Mesenchymal stem cell (in vitro differentiated cells and primary cell): ENCODE data around the gene C20orf141.

ENCODE experiments used
- DNase-seq: peaks from one replicate; pipeline ENCODE4 v3.0.0-alpha.2; 2013
- H2AFZ ChIP-seq: one replicate; pipeline ENCODE4 v1.6.1; 2013; ENCODE audit warnings: low read depth, mild to moderate bottlenecking, control low read depth, inconsistent platforms, low read length, moderate library complexity
- H2AK5ac ChIP-seq: 2 replicates; pipeline ENCODE4 v1.6.1; 2013; ENCODE audit warnings: low read length, moderate library complexity, mild to moderate bottlenecking, inconsistent platforms; ENCODE audit not compliant: severe bottlenecking
- H2BK120ac ChIP-seq: one replicate; pipeline ENCODE4 v1.6.1; 2013; ENCODE audit warnings: low read depth, mild to moderate bottlenecking, inconsistent platforms, low read length, moderate library complexity
- H2BK12ac ChIP-seq, 2 experiments: one replicate each; pipeline ENCODE4 v1.6.1; 2013; ENCODE audit warnings: inconsistent platforms in 2 of 2, low read length in 2 of 2, mild to moderate bottlenecking in 2 of 2, moderate library complexity in 2 of 2, control low read depth in 1 of 2
- H2BK15ac ChIP-seq: one replicate; pipeline ENCODE4 v1.6.1; 2013; ENCODE audit warnings: mild to moderate bottlenecking, low read depth, inconsistent platforms; ENCODE audit not compliant: poor library complexity, severe bottlenecking
- H2BK5ac ChIP-seq: 2 replicates; pipeline ENCODE4 v1.6.1; 2013; ENCODE audit warnings: low read depth, mild to moderate bottlenecking, low read length, control low read depth, inconsistent platforms; ENCODE audit not compliant: poor library complexity, severe bottlenecking
- H3K14ac ChIP-seq, 2 experiments: one replicate each; pipeline ENCODE4 v1.6.1; 2013; ENCODE audit warnings: inconsistent platforms in 2 of 2, low read length in 2 of 2, control low read depth in 1 of 2, mild to moderate bottlenecking in 1 of 2, moderate library complexity in 1 of 2
- H3K18ac ChIP-seq, 2 experiments: one replicate each; pipeline ENCODE4 v1.6.1; 2013; ENCODE audit warnings: inconsistent platforms in 2 of 2, low read length in 2 of 2, control low read depth in 1 of 2, low read depth in 1 of 2, mild to moderate bottlenecking in 1 of 2
- H3K23ac ChIP-seq, 2 experiments: one replicate each; pipeline ENCODE4 v1.6.1; 2013; ENCODE audit warnings: inconsistent platforms in 2 of 2, low read length in 2 of 2, mild to moderate bottlenecking in 2 of 2, moderate library complexity in 2 of 2, control low read depth in 1 of 2
- H3K27ac ChIP-seq: 2 replicates; pipeline ENCODE4 v1.5.1; 2013; ENCODE audit warnings: mild to moderate bottlenecking, moderate library complexity, low read length, control low read depth, inconsistent platforms; ENCODE audit not compliant: poor library complexity, severe bottlenecking
- H3K27me3 ChIP-seq, 2 experiments: 2 replicates each; pipeline versions ENCODE4 v1.6.1 to v1.7.0; 2013; ENCODE audit warnings: low read length in 2 of 2, mild to moderate bottlenecking in 2 of 2, moderate library complexity in 2 of 2, control low read depth in 1 of 2, inconsistent platforms in 1 of 2; ENCODE audit not compliant: control insufficient read depth in 1 of 2, insufficient read depth in 1 of 2
- H3K36me3 ChIP-seq, 2 experiments: 2 replicates each; pipeline versions ENCODE4 v1.6.1 to v1.7.0; 2013; ENCODE audit warnings: low read length in 2 of 2, control low read depth in 1 of 2, inconsistent platforms in 1 of 2, low read depth in 1 of 2, mild to moderate bottlenecking in 1 of 2; ENCODE audit not compliant: insufficient read depth in 2 of 2, control insufficient read depth in 1 of 2
- H3K4ac ChIP-seq, 2 experiments: one replicate each; pipeline ENCODE4 v1.6.1; 2013; ENCODE audit warnings: inconsistent platforms in 2 of 2, low read length in 2 of 2, mild to moderate bottlenecking in 2 of 2, moderate library complexity in 2 of 2, control low read depth in 1 of 2, low read depth in 1 of 2
- H3K4me1 ChIP-seq: 2 replicates; pipeline ENCODE4 v1.6.1; 2013; ENCODE audit warnings: low read depth, low read length, control low read depth; ENCODE audit not compliant: control insufficient read depth, insufficient read depth
- H3K4me2 ChIP-seq: 2 replicates; pipeline ENCODE4 v1.6.1; 2013; ENCODE audit warnings: low read length, mild to moderate bottlenecking, inconsistent platforms; ENCODE audit not compliant: poor library complexity, severe bottlenecking
- H3K4me3 ChIP-seq, 2 experiments: 2 replicates each; pipeline versions ENCODE4 v1.5.1 to v1.7.0; 2013; ENCODE audit warnings: low read length in 2 of 2, mild to moderate bottlenecking in 2 of 2, control low read depth in 1 of 2, low read depth in 1 of 2; ENCODE audit not compliant: insufficient read depth in 1 of 2
- H3K79me1 ChIP-seq: replicated peaks from 2 replicates; pipeline ENCODE4 v1.6.1; 2013; ENCODE audit warnings: mild to moderate bottlenecking, control low read depth, low read length, inconsistent platforms; ENCODE audit not compliant: poor library complexity, severe bottlenecking
- H3K9ac ChIP-seq: 2 replicates; pipeline ENCODE4 v1.7.0; 2013; ENCODE audit warnings: mild to moderate bottlenecking, low read length, moderate library complexity
- H3K9me3 ChIP-seq: 2 replicates; pipeline ENCODE4 v1.7.0; 2013; ENCODE audit warnings: mild to moderate bottlenecking, low read length; ENCODE audit not compliant: control insufficient read depth
- H4K8ac ChIP-seq: one replicate; pipeline ENCODE4 v1.6.1; 2013; ENCODE audit warnings: inconsistent platforms, mild to moderate bottlenecking, low read length, moderate library complexity
- H4K91ac ChIP-seq: one replicate; pipeline ENCODE4 v1.6.1; 2013; ENCODE audit warnings: mild to moderate bottlenecking, low read length, inconsistent platforms
- WGBS: methylation state at CpG from one replicate; pipeline ENCODE4 v1.1.7; 2013; ENCODE audit warnings: mixed read lengths; 5-methylcytosine and 5-hydroxymethylcytosine counted together

Gene C20orf141

DNA sequence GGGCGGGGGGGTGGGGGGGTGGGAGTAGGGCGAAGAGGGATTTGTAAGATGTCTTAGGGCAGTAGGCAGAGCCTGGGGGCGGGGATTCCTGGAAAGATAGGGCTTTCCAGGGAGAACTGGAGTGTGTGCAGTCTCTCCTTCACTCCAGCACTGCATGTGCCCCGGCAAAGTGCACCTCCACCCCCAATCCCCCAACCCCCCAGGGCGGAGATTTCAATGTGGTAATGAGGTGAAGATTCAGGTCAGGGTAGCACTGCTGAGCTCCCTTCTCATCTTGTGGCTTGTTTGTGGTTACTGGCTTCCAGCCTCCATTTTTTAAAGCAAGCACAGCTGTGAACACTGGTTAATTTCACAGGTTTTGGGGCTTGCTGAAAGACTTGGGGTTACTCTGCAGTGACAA lies 7.3 kb downstream of the C20orf141 start:
- no peak overlapping the region for H3K18ac ChIP-seq
- H3K27me3 ChIP-seq, result peaks cover 0 to 19% of the 10 kb centered on the region in 2 experiments
- H2BK5ac ChIP-seq, result no peak overlapping the region

DNA sequence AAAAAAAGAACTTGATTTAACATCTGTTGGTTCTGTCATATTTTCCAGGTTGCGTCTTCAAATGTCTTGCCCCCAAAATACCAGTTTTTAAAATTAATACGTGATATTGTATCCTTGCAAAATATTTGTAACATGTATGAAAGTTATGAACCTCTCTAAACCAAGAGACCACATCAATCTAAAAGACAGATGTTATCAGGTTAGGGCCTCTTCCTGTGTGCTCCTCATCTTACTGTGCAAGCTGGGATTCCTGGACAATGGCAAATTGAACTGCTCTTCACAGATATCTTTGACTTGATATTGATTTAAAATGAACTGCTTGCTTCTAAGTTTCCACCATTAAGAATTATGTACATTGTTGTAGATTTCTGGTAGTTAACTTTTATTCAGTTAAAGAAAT lies 11.0 kb downstream of the C20orf141 start:
- WGBS, result no CpG with 5 or more reads among the region's 2 CpGs
- H4K91ac ChIP-seq, result no peak overlapping the region

More for the DNA sequence above, 7.3 kb downstream of the C20orf141 start:
- Histone ChIP-seq H2BK15ac (no peak overlapping the region), H3K4me3 (peak overlapping the region in 1 of 2 experiments; percentile 63), H2AK5ac (no peak overlapping the region), H3K9me3 (no peaks in the 10 kb centered on the region), H2BK120ac (no peak overlapping the region), H3K14ac (no peak overlapping the region), H3K23ac (no peak overlapping the region), H3K4me2 (no peak overlapping the region), H3K4me1 (peaks cover 16% of the 10 kb centered on the region), H3K36me3 (no peaks in the 10 kb centered on the region), H2BK12ac (no peak overlapping the region), H4K91ac (no peak overlapping the region), H4K8ac (no peak overlapping the region), H3K9ac (no peak overlapping the region), H2AFZ (no peak overlapping the region), H3K79me1 (no peaks in the 10 kb centered on the region), H3K4ac (no peak overlapping the region), H3K27ac (no peak overlapping the region)
- no peak for DNase-seq
- 61% methylated on average over 2 of the region's 5 CpGs for WGBS

DNA sequence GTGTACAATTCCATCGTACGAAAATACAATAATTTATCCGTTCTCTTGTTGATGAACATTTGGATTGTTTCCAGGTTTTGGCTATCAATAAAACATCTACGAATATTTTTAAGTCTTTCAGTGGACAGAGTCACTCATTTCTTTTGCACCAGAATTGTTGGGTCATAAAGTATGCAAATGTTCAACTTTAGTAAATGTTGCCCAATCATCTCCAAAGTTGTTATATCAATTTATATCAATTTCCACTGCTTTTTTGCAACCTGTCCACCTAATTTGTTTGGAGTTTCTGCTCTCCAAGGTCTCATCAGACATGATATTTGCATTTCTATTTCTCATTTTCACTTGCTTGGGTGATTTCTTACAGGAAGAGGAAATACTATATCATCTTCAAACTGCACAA lies 11.9 kb downstream of the C20orf141 start:
- Histone ChIP-seq H3K18ac (no peak overlapping the region), H3K9me3 (no peaks in the 10 kb centered on the region), H3K4me1 (no peaks in the 10 kb centered on the region), H3K79me1 (no peaks in the 10 kb centered on the region), H3K27ac (no peak overlapping the region), H4K91ac (no peak overlapping the region), H2BK5ac (no peak overlapping the region), H3K4me3 (no peak overlapping the region), H3K14ac (no peak overlapping the region), H3K23ac (no peak overlapping the region), H2BK120ac (no peak overlapping the region), H2AFZ (no peak overlapping the region), H3K9ac (no peak overlapping the region), H2BK12ac (no peak overlapping the region), H3K4me2 (no peak overlapping the region), H3K36me3 (no peaks in the 10 kb centered on the region), H3K4ac (no peak overlapping the region), H2BK15ac (no peak overlapping the region), H3K27me3 (peaks cover 0 to 12% of the 10 kb centered on the region in 2 experiments), H4K8ac (no peak overlapping the region), H2AK5ac (no peak overlapping the region)
- DNase-seq, result no peak
- WGBS, result 90% methylated on average over 4 of the region's 4 CpGs

More for the DNA sequence above, 11.0 kb downstream of the C20orf141 start:
- peaks cover 0 to 21% of the 10 kb centered on the region in 2 experiments for H3K27me3 ChIP-seq
- no peak overlapping the region for H2BK15ac ChIP-seq
- H3K4me3 ChIP-seq, result peak overlapping the region in 1 of 2 experiments; percentile 43
- no peak overlapping the region for H4K8ac ChIP-seq
- no peak overlapping the region for H2AFZ ChIP-seq
- H3K14ac ChIP-seq, result no peak overlapping the region
- no peak overlapping the region for H2BK5ac ChIP-seq
- H3K18ac ChIP-seq, result no peak overlapping the region
- H3K36me3 ChIP-seq, result no peaks in the 10 kb centered on the region
- no peak overlapping the region for H3K4ac ChIP-seq
- no peak overlapping the region for H2BK120ac ChIP-seq
- no peaks in the 10 kb centered on the region for H3K79me1 ChIP-seq
- H3K9ac ChIP-seq, result no peak overlapping the region
- no peak overlapping the region for H3K4me2 ChIP-seq
- H2AK5ac ChIP-seq, result no peak overlapping the region
- no peak overlapping the region for H3K23ac ChIP-seq
- H2BK12ac ChIP-seq, result no peak overlapping the region
- H3K4me1 ChIP-seq, result peaks cover 7% of the 10 kb centered on the region
- no peaks in the 10 kb centered on the region for H3K9me3 ChIP-seq
- H3K27ac ChIP-seq, result no peak overlapping the region
- DNase-seq, result no peak

DNA sequence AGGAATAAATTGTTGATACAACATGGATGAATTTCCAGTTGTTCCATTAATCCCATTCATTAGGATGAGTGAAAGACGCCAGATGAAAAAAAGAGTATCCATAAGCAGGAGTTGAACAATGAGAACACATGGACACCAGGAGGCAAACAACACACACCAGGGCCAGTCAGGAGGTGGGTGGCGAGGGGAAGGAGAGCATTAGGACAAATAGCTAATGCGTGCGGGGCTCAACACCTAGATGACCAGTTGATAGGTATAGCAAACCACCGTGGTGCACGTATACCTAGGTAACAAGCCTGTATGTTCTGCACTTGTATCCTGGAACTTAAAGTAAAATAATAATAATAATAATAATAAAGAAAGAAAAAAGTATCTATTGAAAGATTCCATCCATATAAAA lies 14.6 kb downstream of the C20orf141 start:
- Histone ChIP-seq H2BK5ac (no peak overlapping the region), H2AK5ac (no peak overlapping the region), H2BK12ac (no peak overlapping the region), H3K4ac (no peak overlapping the region), H3K4me1 (no peaks in the 10 kb centered on the region), H3K23ac (no peak overlapping the region), H2BK120ac (no peak overlapping the region), H3K9me3 (no peaks in the 10 kb centered on the region), H3K27me3 (peaks cover 0 to 10% of the 10 kb centered on the region in 2 experiments), H3K18ac (no peak overlapping the region), H3K4me2 (no peak overlapping the region), H3K4me3 (no peak overlapping the region), H2BK15ac (no peak overlapping the region), H3K36me3 (peaks cover 2 to 4% of the 10 kb centered on the region in 2 experiments), H3K27ac (no peak overlapping the region), H4K8ac (no peak overlapping the region), H4K91ac (no peak overlapping the region), H3K9ac (no peak overlapping the region), H2AFZ (no peak overlapping the region), H3K14ac (no peak overlapping the region), H3K79me1 (no peaks in the 10 kb centered on the region)
- DNase-seq, result no peak
- WGBS, result 80% methylated on average over 4 of the region's 6 CpGs
